GM12878 (cell line): Measurements from ENCODE around the gene RAMACL.

ENCODE experiments used
- CBFB ChIP-seq: IDR thresholded peaks from 2 replicates; pipeline ENCODE4 v1.6.1; 2016; ENCODE audit warnings: antibody characterized with exemption, low read depth
- CBX5 ChIP-seq: sonication (generic); IDR thresholded peaks from 2 replicates; pipeline ENCODE4 v1.6.1; 2016; ENCODE audit warnings: low read depth, moderate library complexity, mild to moderate bottlenecking, inconsistent platforms
- CTCF ChIP-seq, 3 experiments: IDR thresholded peaks in 2 of 3; conservative IDR thresholded peaks in 1 of 3; 2 replicates each; pipeline ENCODE4 v1.5.1; 2011; ENCODE audit warnings: low read depth in 3 of 3, low read length in 3 of 3, mild to moderate bottlenecking in 3 of 3, control low read depth in 2 of 3, moderate library complexity in 2 of 3, inconsistent platforms in 1 of 3, mixed read lengths in 1 of 3; ENCODE audit not compliant: control insufficient read depth in 2 of 3, insufficient read depth in 1 of 3; ENCODE audit errors: extremely low read depth in 1 of 3
- EZH2 ChIP-seq: IDR thresholded peaks from 2 replicates; pipeline ENCODE4 v1.6.1; 2012; ENCODE audit warnings: low read depth, mild to moderate bottlenecking, control low read depth, inconsistent platforms, low read length, borderline replicate concordance; ENCODE audit not compliant: control insufficient read depth
- GABPA ChIP-seq: IDR thresholded peaks from 2 replicates; pipeline ENCODE4 v1.6.1; 2014; ENCODE audit warnings: antibody characterized with exemption, low read depth, mild to moderate bottlenecking, inconsistent platforms
- HDAC6 ChIP-seq: fragments of 200-600 bp; sonication (generic); IDR thresholded peaks from one replicate; pipeline ENCODE4 v1.8.0; 2017; ENCODE audit warnings: antibody characterized with exemption; ENCODE audit not compliant: unreplicated experiment
- ZSCAN29 ChIP-seq: fragments of 450-650 bp; IDR thresholded peaks from 2 replicates; pipeline ENCODE4 v1.6.1; 2017; ENCODE audit warnings: mild to moderate bottlenecking, moderate library complexity
- TF ChIP-seq, protein P1 (sequence below): IDR thresholded peaks from 2 replicates; pipeline ENCODE4 v1.6.1; 2012; ENCODE audit warnings: improper control_type of control experiment, low read depth, low read length; ENCODE audit not compliant: insufficient replicate concordance

DNA sequence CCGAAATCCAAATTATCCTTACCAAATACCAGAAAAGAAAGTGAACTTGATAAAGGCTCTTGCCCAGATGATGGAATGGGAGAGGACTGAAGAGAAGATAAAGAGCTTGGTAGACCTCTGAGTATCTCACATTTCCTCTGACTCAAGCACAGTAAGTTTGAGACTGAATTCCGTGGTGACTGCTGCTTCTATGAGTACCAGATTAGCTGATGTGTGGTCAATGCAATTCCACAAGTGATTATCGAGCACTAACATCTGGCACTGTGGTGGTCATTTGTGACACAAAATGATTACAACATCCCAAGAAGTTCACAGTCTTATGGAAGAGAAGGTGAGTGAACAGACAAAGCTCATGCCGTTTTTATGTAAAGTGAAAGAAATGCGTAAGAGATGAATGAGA, 43.1 kb upstream of the RAMACL start:
- TF ChIP-seq HDAC6 (no peak), CBFB (no peak), GABPA (no peak), CBX5 (no peak), EZH2 (no peak), ZSCAN29 (no peak), CTCF (IDR thresholded peaks at IDR 0.05 in 2 of 3, conservative IDR thresholded peaks at IDR 0.05 in 1 of 3; ENCODE audit: control insufficient read depth in 2 of 3, extremely low read depth in 1 of 3, insufficient read depth in 1 of 3, low read depth in 3 of 3, low read length in 3 of 3) (no peak)
- TF ChIP-seq, protein P1, sequence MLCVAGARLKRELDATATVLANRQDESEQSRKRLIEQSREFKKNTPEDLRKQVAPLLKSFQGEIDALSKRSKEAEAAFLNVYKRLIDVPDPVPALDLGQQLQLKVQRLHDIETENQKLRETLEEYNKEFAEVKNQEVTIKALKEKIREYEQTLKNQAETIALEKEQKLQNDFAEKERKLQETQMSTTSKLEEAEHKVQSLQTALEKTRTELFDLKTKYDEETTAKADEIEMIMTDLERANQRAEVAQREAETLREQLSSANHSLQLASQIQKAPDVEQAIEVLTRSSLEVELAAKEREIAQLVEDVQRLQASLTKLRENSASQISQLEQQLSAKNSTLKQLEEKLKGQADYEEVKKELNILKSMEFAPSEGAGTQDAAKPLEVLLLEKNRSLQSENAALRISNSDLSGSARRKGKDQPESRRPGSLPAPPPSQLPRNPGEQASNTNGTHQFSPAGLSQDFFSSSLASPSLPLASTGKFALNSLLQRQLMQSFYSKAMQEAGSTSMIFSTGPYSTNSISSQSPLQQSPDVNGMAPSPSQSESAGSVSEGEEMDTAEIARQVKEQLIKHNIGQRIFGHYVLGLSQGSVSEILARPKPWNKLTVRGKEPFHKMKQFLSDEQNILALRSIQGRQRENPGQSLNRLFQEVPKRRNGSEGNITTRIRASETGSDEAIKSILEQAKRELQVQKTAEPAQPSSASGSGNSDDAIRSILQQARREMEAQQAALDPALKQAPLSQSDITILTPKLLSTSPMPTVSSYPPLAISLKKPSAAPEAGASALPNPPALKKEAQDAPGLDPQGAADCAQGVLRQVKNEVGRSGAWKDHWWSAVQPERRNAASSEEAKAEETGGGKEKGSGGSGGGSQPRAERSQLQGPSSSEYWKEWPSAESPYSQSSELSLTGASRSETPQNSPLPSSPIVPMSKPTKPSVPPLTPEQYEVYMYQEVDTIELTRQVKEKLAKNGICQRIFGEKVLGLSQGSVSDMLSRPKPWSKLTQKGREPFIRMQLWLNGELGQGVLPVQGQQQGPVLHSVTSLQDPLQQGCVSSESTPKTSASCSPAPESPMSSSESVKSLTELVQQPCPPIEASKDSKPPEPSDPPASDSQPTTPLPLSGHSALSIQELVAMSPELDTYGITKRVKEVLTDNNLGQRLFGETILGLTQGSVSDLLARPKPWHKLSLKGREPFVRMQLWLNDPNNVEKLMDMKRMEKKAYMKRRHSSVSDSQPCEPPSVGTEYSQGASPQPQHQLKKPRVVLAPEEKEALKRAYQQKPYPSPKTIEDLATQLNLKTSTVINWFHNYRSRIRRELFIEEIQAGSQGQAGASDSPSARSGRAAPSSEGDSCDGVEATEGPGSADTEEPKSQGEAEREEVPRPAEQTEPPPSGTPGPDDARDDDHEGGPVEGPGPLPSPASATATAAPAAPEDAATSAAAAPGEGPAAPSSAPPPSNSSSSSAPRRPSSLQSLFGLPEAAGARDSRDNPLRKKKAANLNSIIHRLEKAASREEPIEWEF, result no peak
